Astrocyte (in vitro differentiated cells and primary cell): ENCODE measurements around the gene CCDC137.

Experiments
- CTCF ChIP-seq: IDR thresholded peaks from 2 replicates; pipeline ENCODE4 v1.5.1; 2011; ENCODE audit warnings: low read depth, mild to moderate bottlenecking, inconsistent platforms, low read length, moderate library complexity; ENCODE audit not compliant: insufficient read depth
- EZH2 ChIP-seq: IDR thresholded peaks from 2 replicates; pipeline ENCODE4 v1.6.1; 2012; ENCODE audit warnings: mild to moderate bottlenecking, low read length, inconsistent platforms; ENCODE audit not compliant: insufficient read depth

- TF ChIP-seq CTCF (no peak), EZH2 (no peak)
Measured at GRCh38 chr17:81621494-81622130, 44.9 kb upstream of the CCDC137 start.
